OCI-LY1 (cell line): ENCODE results near the gene UGCG.

Experiments used
- H2AFZ ChIP-seq: fragments of 200-600 bp; sonication (generic), shearing (Covaris generic); 2 replicates; pipeline ENCODE4 v1.6.0; 2014; ENCODE audit warnings: antibody characterized with exemption, mild to moderate bottlenecking, low read length
- H3F3A ChIP-seq: fragments of 200-600 bp; sonication (generic), shearing (Covaris generic); 2 replicates; pipeline ENCODE4 v1.6.0; 2014; ENCODE audit warnings: mild to moderate bottlenecking, antibody characterized with exemption, low read length, moderate library complexity; ENCODE audit not compliant: insufficient read depth
- H3K27ac ChIP-seq: fragments of 200-600 bp; sonication (generic); 2 replicates; pipeline ENCODE4 v1.5.1; 2014; ENCODE audit warnings: low read length, mixed run types, mild to moderate bottlenecking, low read depth; ENCODE audit not compliant: poor library complexity, severe bottlenecking
- H3K27me3 ChIP-seq: fragments of 200-600 bp; sonication (generic); 2 replicates; pipeline ENCODE4 v1.6.0; 2014; ENCODE audit warnings: antibody characterized with exemption, mild to moderate bottlenecking, low read length, moderate library complexity; ENCODE audit not compliant: insufficient read depth
- H3K36me3 ChIP-seq: fragments of 200-600 bp; sonication (generic); 2 replicates; pipeline ENCODE4 v1.6.1; 2014; ENCODE audit warnings: mild to moderate bottlenecking, antibody characterized with exemption, low read length, moderate library complexity, mixed read lengths; ENCODE audit not compliant: insufficient read depth
- H3K4me1 ChIP-seq: fragments of 200-600 bp; sonication (generic); 2 replicates; pipeline ENCODE4 v1.5.1; 2014; ENCODE audit warnings: mild to moderate bottlenecking, low read length, moderate library complexity; ENCODE audit not compliant: insufficient read depth, severe bottlenecking
- H3K4me2 ChIP-seq: fragments of 200-600 bp; sonication (generic), shearing (Covaris generic); 2 replicates; pipeline ENCODE4 v1.6.1; 2014; ENCODE audit warnings: low read length
- H3K4me3 ChIP-seq: fragments of 200-600 bp; sonication (generic); 2 replicates; pipeline ENCODE4 v1.5.1; 2014; ENCODE audit warnings: low read length, low read depth, mild to moderate bottlenecking, mixed read lengths; ENCODE audit not compliant: poor library complexity, severe bottlenecking
- H3K79me2 ChIP-seq: fragments of 200-600 bp; shearing (Covaris generic); 2 replicates; pipeline ENCODE4 v1.6.1; 2016; ENCODE audit warnings: mixed run types, low read length, mixed read lengths; ENCODE audit not compliant: insufficient read depth
- H3K9ac ChIP-seq: fragments of 200-600 bp; sonication (generic), shearing (Covaris generic); 2 replicates; pipeline ENCODE4 v1.6.1; 2014; ENCODE audit warnings: mild to moderate bottlenecking, low read length, mixed read lengths
- H3K9me2 ChIP-seq: fragments of 200-600 bp; sonication (generic), shearing (Covaris generic); 2 replicates; pipeline ENCODE4 v1.6.1; 2014; ENCODE audit warnings: low read depth, mild to moderate bottlenecking, low read length, mixed read lengths
- H3K9me3 ChIP-seq: fragments of 200-600 bp; shearing (Covaris generic); 2 replicates; pipeline ENCODE4 v1.6.1; 2014; ENCODE audit warnings: low read length, mixed read lengths
- H4K20me1 ChIP-seq: fragments of 200-600 bp; sonication (generic), shearing (Covaris generic); 2 replicates; pipeline ENCODE4 v1.6.0; 2016; ENCODE audit warnings: mild to moderate bottlenecking, low read length; ENCODE audit not compliant: insufficient read depth
- CTCF ChIP-seq: fragments of 200-600 bp; sonication (generic), shearing (Covaris generic); IDR thresholded peaks from 2 replicates; pipeline ENCODE4 v1.5.1; 2017; ENCODE audit warnings: mild to moderate bottlenecking, antibody characterized with exemption, low read length, moderate library complexity, mixed read lengths
- EZH2 ChIP-seq: fragments of 200-600 bp; sonication (generic), shearing (Covaris generic); IDR thresholded peaks from 2 replicates; pipeline ENCODE4 v1.8.0; 2017; ENCODE audit warnings: borderline replicate concordance, mixed run types, mild to moderate bottlenecking, antibody characterized with exemption, low read length, moderate library complexity, mixed read lengths

UGCG gene

GRCh38 chr9:111978616-111979015 lies 82.0 kb downstream of the UGCG start:
- Histone ChIP-seq H3K27me3 (no peaks in the 10 kb centered on the region), H2AFZ (no peak overlapping the region), H3K9ac (no peak overlapping the region), H4K20me1 (no peaks in the 10 kb centered on the region), H3K27ac (no peak overlapping the region), H3K4me1 (peaks cover 24% of the 10 kb centered on the region), H3K4me3 (no peak overlapping the region), H3K4me2 (no peak overlapping the region), H3K79me2 (no peaks in the 10 kb centered on the region), H3K36me3 (no peaks in the 10 kb centered on the region), H3K9me2 (no peaks in the 10 kb centered on the region), H3K9me3 (no peaks in the 10 kb centered on the region), H3F3A (no peaks in the 10 kb centered on the region)
- no peak for TF ChIP-seq CTCF
- no peak for TF ChIP-seq EZH2

GRCh38 chr9:111979561-111979960 lies 82.9 kb downstream of the UGCG start:
- H2AFZ ChIP-seq: no peak overlapping the region
- H4K20me1 ChIP-seq: no peaks in the 10 kb centered on the region
- no peaks in the 10 kb centered on the region for H3F3A ChIP-seq
- H3K9me3 ChIP-seq: no peaks in the 10 kb centered on the region
- no peaks in the 10 kb centered on the region for H3K36me3 ChIP-seq
- no peak overlapping the region for H3K4me3 ChIP-seq
- H3K27ac ChIP-seq: no peak overlapping the region
- no peaks in the 10 kb centered on the region for H3K9me2 ChIP-seq
- peaks cover 32% of the 10 kb centered on the region for H3K4me1 ChIP-seq
- no peak overlapping the region for H3K9ac ChIP-seq
- H3K79me2 ChIP-seq: no peaks in the 10 kb centered on the region
- no peaks in the 10 kb centered on the region for H3K27me3 ChIP-seq
- H3K4me2 ChIP-seq: no peak overlapping the region
- TF ChIP-seq CTCF: no peak
- no peak for TF ChIP-seq EZH2

GRCh38 chr9:111980398-111980797 lies 83.8 kb downstream of the UGCG start:
- no peak for TF ChIP-seq EZH2
- no peaks in the 10 kb centered on the region for H4K20me1 ChIP-seq
- no peak overlapping the region for H3K27ac ChIP-seq
- no peaks in the 10 kb centered on the region for H3K79me2 ChIP-seq
- H3K4me2 ChIP-seq: no peak overlapping the region
- no peak overlapping the region for H3K9ac ChIP-seq
- H3K9me2 ChIP-seq: no peaks in the 10 kb centered on the region
- no peaks in the 10 kb centered on the region for H3K9me3 ChIP-seq
- no peak overlapping the region for H2AFZ ChIP-seq
- no peaks in the 10 kb centered on the region for H3K27me3 ChIP-seq
- H3K4me1 ChIP-seq: peaks cover 37% of the 10 kb centered on the region
- H3K36me3 ChIP-seq: no peaks in the 10 kb centered on the region
- H3K4me3 ChIP-seq: no peak overlapping the region
- no peaks in the 10 kb centered on the region for H3F3A ChIP-seq

GRCh38 chr9:111983484-111983908 lies 86.9 kb downstream of the UGCG start:
- Histone ChIP-seq H3K9me2 (no peaks in the 10 kb centered on the region), H3K4me3 (no peak overlapping the region), H3K36me3 (no peaks in the 10 kb centered on the region), H3K27me3 (no peaks in the 10 kb centered on the region), H3F3A (no peaks in the 10 kb centered on the region), H3K4me1 (peaks cover 53% of the 10 kb centered on the region), H3K4me2 (peak overlapping the region; percentile 16), H3K27ac (peak overlapping the region; percentile 85), H2AFZ (peak overlapping the region; percentile 50; the same call in 1 of the 2 replicates), H4K20me1 (no peaks in the 10 kb centered on the region), H3K9me3 (no peaks in the 10 kb centered on the region), H3K9ac (peak overlapping the region; percentile 8; the same call in 1 of the 2 replicates), H3K79me2 (no peaks in the 10 kb centered on the region)
- TF ChIP-seq CTCF (no peak), EZH2 (no peak)
